ENCODE data around the gene FAM161B.
"Not testable (repeated sequence)": the region's sequence is repeated elsewhere in the genome, so short reads cannot be mapped to it uniquely, and the experiment has no call there.

The FAM161B gene

GRCh38 chr14:73942180-73942579 lies 7.7 kb downstream of the FAM161B start:
- no peak overlapping the region for H3K27ac ChIP-seq
- no peak for TF ChIP-seq CTCF (conservative IDR thresholded peaks at IDR 0.05)
- TF ChIP-seq ZFX (IDR thresholded peaks at IDR 0.05): no peak

- TF ChIP-seq CTCF (conservative IDR thresholded peaks at IDR 0.05): no peak
- no peak for TF ChIP-seq ZFX (IDR thresholded peaks at IDR 0.05)
- H3K27ac ChIP-seq: no peak overlapping the region
Measured at GRCh38 chr14:73937012-73937411, 12.9 kb downstream of the FAM161B start.

- no peak overlapping the region for H3K27ac ChIP-seq
- no peak for TF ChIP-seq CTCF (conservative IDR thresholded peaks at IDR 0.05)
- no peak for TF ChIP-seq ZFX (IDR thresholded peaks at IDR 0.05)
Measured at GRCh38 chr14:73936548-73936947, 13.3 kb downstream of the FAM161B start.

GRCh38 chr14:73935666-73936065 lies 14.2 kb downstream of the FAM161B start:
- TF ChIP-seq CTCF (conservative IDR thresholded peaks at IDR 0.05) (no peak; the same call in 1 of the 2 replicates), ZFX (IDR thresholded peaks at IDR 0.05) (no peak)
- H3K27ac ChIP-seq: no peak overlapping the region

GRCh38 chr14:73924337-73924736 lies 25.6 kb downstream of the FAM161B start:
- TF ChIP-seq CTCF (conservative IDR thresholded peaks at IDR 0.05): no peak
- TF ChIP-seq ZFX (IDR thresholded peaks at IDR 0.05): no peak
- no peak overlapping the region for H3K27ac ChIP-seq

- H3K27ac ChIP-seq: not testable (repeated sequence)
Measured at GRCh38 chr14:73919457-73919856, 30.4 kb downstream of the FAM161B start.

GRCh38 chr14:73916324-73916723 lies 33.6 kb downstream of the FAM161B start:
- TF ChIP-seq ZFX (IDR thresholded peaks at IDR 0.05) (no peak), CTCF (conservative IDR thresholded peaks at IDR 0.05) (no peak)
- H3K27ac ChIP-seq: no peak overlapping the region

GRCh38 chr14:73913256-73913655 lies 36.6 kb downstream of the FAM161B start:
- TF ChIP-seq CTCF (conservative IDR thresholded peaks at IDR 0.05) (no peak), ZFX (IDR thresholded peaks at IDR 0.05) (no peak)
- H3K27ac ChIP-seq: no peak overlapping the region

Data from C4-2B (cell line).